Thoracic aorta (tissue), 2 donors: ENCODE results near the gene EDIL3. TPM values are rescaled to one million over a fixed set of nuclear protein-coding genes. Genes with fewer than 3 reads are reported as not detected.

Source experiments
- ATAC-seq: fragments of 150-250 bp; one replicate; pipeline ENCODE4 v1.8.0; 2017; ENCODE audit warnings: low read depth; ENCODE audit not compliant: insufficient number of reproducible peaks, low FRiP score
- DNase-seq: peaks from one replicate; pipeline ENCODE4 v3.0.0-alpha.2; 2020; ENCODE audit warnings: low spot score
- H3K27ac ChIP-seq, 2 donors: fragments of 200-600 bp; sonication (generic); 1 replicate in 1 of 2; 2 replicates in 1 of 2; pipeline ENCODE4 v1.5.1; 2016; ENCODE audit warnings: mild to moderate bottlenecking in 2 of 2, moderate library complexity in 2 of 2
- H3K27me3 ChIP-seq: fragments of 200-600 bp; sonication (generic); replicated peaks from 2 replicates; pipeline ENCODE4 v1.6.0; 2016; ENCODE audit warnings: mild to moderate bottlenecking; ENCODE audit not compliant: insufficient read depth
- H3K36me3 ChIP-seq: fragments of 200-600 bp; sonication (generic); one replicate; pipeline ENCODE4 v1.5.1; 2016
- H3K4me1 ChIP-seq, 2 donors: fragments of 200-600 bp; sonication (generic); 1 replicate in 1 of 2; 2 replicates in 1 of 2; pipeline versions ENCODE4 v1.5.1 to v1.6.0; 2016; ENCODE audit warnings: low read depth in 2 of 2, mild to moderate bottlenecking in 1 of 2; ENCODE audit not compliant: control insufficient read depth in 1 of 2
- H3K4me3 ChIP-seq: fragments of 200-600 bp; sonication (generic); 2 replicates; pipeline ENCODE4 v1.5.1; 2016; ENCODE audit warnings: mild to moderate bottlenecking
- H3K9me3 ChIP-seq: fragments of 200-600 bp; sonication (generic); 2 replicates; pipeline ENCODE4 v1.5.1; 2016
- total RNA-seq, 2 donors: library from RNA; depleted of rRNA; stranded (reverse); fragments of >200 nt; gene quantifications; one replicate each; pipeline versions ENCODE4 v1.1.0 to v1.2.3, GENCODE V29; 2016
- TF ChIP-seq, protein P1 (sequence below): fragments of 200-600 bp; sonication (generic); IDR thresholded peaks from one replicate; pipeline ENCODE4 v1.5.1; 2019; ENCODE audit warnings: antibody characterized with exemption

EDIL3 gene
- total RNA-seq, 2 donors from 2014 or later: 157 to 170 TPM

DNA sequence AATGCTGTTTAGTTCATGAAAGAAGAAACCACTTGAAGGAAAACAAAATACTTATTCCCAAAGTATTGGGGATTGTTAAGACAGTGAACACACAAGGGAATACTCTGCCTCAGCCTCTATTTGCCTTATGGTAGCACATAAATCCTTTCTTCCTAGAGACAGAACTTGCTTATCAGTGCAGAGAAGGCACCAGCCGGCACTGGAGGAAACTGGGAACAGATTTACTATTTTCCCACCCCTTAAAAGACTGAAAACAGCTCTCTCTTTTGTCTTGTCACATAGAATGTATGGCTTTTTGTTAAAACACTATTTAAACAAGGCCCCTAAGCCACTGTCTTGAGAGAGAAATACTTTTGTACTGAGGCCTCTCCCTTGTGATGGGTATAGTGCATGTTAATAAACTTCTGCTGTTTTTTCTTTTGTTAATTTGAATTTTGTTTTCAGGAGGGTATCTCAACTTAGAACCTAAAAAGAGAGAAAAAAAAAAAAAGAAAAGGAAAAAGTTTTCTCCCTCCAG is 40.7 kb upstream of the EDIL3 start:
- TF ChIP-seq, protein P1, sequence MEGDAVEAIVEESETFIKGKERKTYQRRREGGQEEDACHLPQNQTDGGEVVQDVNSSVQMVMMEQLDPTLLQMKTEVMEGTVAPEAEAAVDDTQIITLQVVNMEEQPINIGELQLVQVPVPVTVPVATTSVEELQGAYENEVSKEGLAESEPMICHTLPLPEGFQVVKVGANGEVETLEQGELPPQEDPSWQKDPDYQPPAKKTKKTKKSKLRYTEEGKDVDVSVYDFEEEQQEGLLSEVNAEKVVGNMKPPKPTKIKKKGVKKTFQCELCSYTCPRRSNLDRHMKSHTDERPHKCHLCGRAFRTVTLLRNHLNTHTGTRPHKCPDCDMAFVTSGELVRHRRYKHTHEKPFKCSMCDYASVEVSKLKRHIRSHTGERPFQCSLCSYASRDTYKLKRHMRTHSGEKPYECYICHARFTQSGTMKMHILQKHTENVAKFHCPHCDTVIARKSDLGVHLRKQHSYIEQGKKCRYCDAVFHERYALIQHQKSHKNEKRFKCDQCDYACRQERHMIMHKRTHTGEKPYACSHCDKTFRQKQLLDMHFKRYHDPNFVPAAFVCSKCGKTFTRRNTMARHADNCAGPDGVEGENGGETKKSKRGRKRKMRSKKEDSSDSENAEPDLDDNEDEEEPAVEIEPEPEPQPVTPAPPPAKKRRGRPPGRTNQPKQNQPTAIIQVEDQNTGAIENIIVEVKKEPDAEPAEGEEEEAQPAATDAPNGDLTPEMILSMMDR: no peak

DNA sequence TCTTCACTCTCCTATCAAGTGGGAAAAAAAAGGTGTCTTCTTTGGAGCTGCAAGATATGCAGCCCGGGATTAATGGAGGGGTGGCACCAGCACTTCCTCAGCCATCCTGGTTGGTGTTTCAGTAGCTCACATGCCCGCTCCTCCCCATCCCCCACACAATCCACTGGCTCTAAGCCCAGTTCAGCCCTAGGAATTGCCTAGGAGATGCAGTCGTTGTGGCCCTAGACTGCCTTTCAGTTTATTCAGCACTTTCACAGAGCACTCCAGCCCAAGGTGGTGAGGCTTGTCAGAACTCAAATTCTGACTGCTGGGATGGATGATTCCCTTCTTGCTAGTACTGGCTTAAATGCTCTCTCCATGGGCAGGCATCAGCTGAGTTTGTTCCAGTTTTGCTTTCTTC is 35.1 kb upstream of the EDIL3 start:
- DNase-seq: no peak
- no peaks in the 10 kb centered on the region for H3K27me3 ChIP-seq
- no peak overlapping the region for H3K27ac ChIP-seq
- no peak overlapping the region for H3K4me3 ChIP-seq
- no peak for ATAC-seq
- TF ChIP-seq, protein P1: no peak
- no peaks in the 10 kb centered on the region for H3K4me1 ChIP-seq
- H3K36me3 ChIP-seq: no peaks in the 10 kb centered on the region
- no peaks in the 10 kb centered on the region for H3K9me3 ChIP-seq

More for the DNA sequence above, 40.7 kb upstream of the EDIL3 start:
- no peak for DNase-seq
- ATAC-seq: no peak
- no peaks in the 10 kb centered on the region for H3K4me1 ChIP-seq
- H3K27ac ChIP-seq: no peak overlapping the region
- H3K9me3 ChIP-seq: no peaks in the 10 kb centered on the region
- no peaks in the 10 kb centered on the region for H3K27me3 ChIP-seq
- no peak overlapping the region for H3K4me3 ChIP-seq
- H3K36me3 ChIP-seq: no peaks in the 10 kb centered on the region

DNA sequence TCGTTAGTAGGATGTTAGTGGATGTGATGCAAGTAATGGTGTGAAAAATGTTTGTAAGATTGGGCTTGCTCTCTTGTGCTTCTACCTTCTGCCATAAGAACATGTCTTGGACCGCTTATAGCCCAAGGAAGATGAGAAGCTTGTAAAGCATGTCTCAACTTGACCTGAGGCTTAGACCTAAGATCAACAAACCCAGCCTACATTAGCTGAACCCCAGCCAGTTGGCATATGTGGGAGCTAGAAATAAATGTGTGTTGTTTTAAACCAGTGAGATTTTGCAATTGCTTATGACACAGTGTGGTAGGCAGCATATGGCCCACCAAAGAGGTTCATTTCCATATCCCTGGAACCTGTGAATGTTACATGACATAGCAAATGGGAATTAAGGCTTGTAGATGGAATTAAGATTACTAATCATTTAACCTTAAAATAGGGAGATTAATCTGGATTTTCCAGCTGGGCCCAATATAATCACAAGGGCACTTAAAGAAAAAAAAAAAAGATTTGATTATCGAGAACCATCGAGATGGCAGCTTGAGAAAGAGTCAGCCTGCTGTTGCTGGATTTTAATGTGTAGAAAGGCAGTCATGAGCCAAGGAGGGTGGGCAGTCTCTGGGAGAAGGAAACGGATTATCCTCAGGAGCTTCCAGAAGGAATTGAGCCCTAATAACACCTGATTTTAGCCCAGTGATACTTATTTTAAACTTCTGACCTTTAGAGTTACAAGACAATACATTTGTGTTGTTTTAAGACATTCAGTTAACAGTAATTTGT is 27.3 kb upstream of the EDIL3 start:
- TF ChIP-seq, protein P1: no peak
- Histone ChIP-seq H3K4me1 (no peaks in the 10 kb centered on the region), H3K36me3 (no peaks in the 10 kb centered on the region), H3K27ac (no peak overlapping the region), H3K27me3 (no peaks in the 10 kb centered on the region), H3K9me3 (no peaks in the 10 kb centered on the region), H3K4me3 (no peak overlapping the region)
- DNase-seq (no peak), ATAC-seq (no peak)

DNA sequence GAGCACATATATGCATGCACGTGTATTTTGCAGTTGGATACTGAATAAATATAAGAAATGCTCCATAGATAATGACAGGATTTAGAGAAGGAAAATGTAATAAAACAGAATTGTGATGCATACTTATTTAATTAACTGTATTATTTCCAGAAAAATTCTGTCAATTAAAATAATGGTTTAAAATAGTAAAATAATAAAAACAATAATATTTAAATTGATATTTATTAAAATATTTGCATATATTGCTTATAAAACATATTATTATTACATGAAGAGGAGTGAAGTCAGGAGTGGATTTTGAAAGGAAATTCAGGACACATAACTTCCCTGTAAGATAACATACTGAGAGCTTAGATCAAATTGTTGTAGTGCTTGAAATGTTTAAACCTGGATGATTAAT is 21.4 kb upstream of the EDIL3 start:
- Histone ChIP-seq H3K27ac (no peak overlapping the region), H3K4me3 (no peak overlapping the region), H3K4me1 (no peaks in the 10 kb centered on the region), H3K36me3 (no peaks in the 10 kb centered on the region), H3K9me3 (no peaks in the 10 kb centered on the region), H3K27me3 (no peaks in the 10 kb centered on the region)
- ATAC-seq (no peak), DNase-seq (no peak)
- TF ChIP-seq, protein P1: no peak

DNA sequence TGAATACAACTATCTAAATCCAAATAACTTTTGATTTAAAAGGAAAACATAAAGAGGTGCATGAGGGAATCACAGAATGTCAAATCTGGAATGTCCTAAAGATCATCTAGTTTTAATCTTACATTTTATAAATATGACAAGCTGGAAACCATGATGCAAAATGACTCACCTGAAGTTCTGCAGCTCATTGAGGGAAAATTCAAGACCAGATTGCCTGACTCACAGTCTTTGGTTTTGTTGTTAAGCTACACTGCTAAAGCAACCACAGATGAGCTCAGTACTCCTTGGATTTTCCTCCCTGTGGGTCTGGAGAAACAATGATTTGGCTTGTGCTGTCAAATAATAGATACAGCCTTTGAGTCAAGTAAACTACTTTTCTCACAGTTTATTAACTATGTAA is 19.1 kb upstream of the EDIL3 start:
- ATAC-seq (no peak), DNase-seq (no peak)
- TF ChIP-seq, protein P1: no peak
- no peak overlapping the region for H3K27ac ChIP-seq
- no peaks in the 10 kb centered on the region for H3K27me3 ChIP-seq
- H3K4me3 ChIP-seq: no peak overlapping the region
- H3K9me3 ChIP-seq: no peaks in the 10 kb centered on the region
- H3K4me1 ChIP-seq: no peaks in the 10 kb centered on the region
- no peaks in the 10 kb centered on the region for H3K36me3 ChIP-seq
